ENCODE results near the gene DIS3L2.

- TF ChIP-seq CTCF (IDR thresholded peaks at IDR 0.05; ENCODE audit: low read depth, low read length): no peak
- TF ChIP-seq EZH2phosphoT487 (IDR thresholded peaks at IDR 0.05; ENCODE audit: low read depth): no peak
These were observed 229.3 kb downstream of the DIS3L2 start for GRCh38 chr2:232190796-232191195.

Data from OCI-LY3 (cell line).